ENCODE data around the gene TSHZ2. TPM values are rescaled to one million over a fixed set of nuclear protein-coding genes. Genes with fewer than 3 reads are reported as not detected.

TSHZ2 gene
- total and polyA plus RNA-seq, 2 of the 4 experiments (the other 2 are of a cell fraction), result under 0.01 to 0.02 TPM

DNA sequence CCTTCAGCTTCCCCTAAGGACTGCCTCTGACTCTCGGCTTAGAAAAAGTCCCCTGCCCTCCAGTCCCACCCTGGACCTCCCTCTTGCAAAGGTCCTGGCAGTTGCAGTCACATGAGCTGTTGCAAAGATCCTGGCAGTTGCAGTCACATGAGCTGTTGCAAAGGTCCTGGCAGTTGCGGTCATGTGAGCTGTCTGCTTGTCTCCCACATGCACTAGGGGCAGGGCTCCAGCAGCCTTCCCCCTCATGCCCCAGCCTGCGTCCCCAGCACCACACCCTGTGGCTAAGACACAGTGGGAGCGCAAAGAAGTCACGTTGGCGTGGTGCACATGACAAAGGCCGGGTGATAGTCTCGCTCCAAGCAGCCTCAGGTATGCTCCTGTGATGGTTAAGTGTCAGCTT is 538.5 kb downstream of the TSHZ2 start:
- CTCF ChIA-PET, result interaction anchor here (1.1 kb wide), 1 partner anchor 18 kb away, joined by 3 read pairs; no protein-coding TSS in a partner anchor
- H3K79me1 ChIP-seq (ENCODE audit: low read depth in 1 of 2, low read length in 2 of 2), result no peaks in the 10 kb centered on the region
- no peaks in the 10 kb centered on the region for H4K20me1 ChIP-seq (ENCODE audit: insufficient read depth, low read length)
- H3K4ac ChIP-seq (ENCODE audit: low read depth, low read length), result no peak overlapping the region
- H3K4me1 ChIP-seq (ENCODE audit: control insufficient read depth, insufficient read depth, low read length), result no peaks in the 10 kb centered on the region
- no peak overlapping the region for H3K23ac ChIP-seq (ENCODE audit: low read depth, low read length)
- no peaks in the 10 kb centered on the region for H3K9me3 ChIP-seq (ENCODE audit: control insufficient read depth, insufficient read depth, low read length)
- TF ChIP-seq, protein P1, sequence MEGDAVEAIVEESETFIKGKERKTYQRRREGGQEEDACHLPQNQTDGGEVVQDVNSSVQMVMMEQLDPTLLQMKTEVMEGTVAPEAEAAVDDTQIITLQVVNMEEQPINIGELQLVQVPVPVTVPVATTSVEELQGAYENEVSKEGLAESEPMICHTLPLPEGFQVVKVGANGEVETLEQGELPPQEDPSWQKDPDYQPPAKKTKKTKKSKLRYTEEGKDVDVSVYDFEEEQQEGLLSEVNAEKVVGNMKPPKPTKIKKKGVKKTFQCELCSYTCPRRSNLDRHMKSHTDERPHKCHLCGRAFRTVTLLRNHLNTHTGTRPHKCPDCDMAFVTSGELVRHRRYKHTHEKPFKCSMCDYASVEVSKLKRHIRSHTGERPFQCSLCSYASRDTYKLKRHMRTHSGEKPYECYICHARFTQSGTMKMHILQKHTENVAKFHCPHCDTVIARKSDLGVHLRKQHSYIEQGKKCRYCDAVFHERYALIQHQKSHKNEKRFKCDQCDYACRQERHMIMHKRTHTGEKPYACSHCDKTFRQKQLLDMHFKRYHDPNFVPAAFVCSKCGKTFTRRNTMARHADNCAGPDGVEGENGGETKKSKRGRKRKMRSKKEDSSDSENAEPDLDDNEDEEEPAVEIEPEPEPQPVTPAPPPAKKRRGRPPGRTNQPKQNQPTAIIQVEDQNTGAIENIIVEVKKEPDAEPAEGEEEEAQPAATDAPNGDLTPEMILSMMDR (conservative IDR thresholded peaks at IDR 0.05; ENCODE audit: low read depth, low read length), result no peak
- TF ChIP-seq MAFK (IDR thresholded peaks at IDR 0.05; ENCODE audit: low read depth, low read length) (no peak), MXI1 (IDR thresholded peaks at IDR 0.05; ENCODE audit: borderline replicate concordance, low read depth, low read length) (no peak), FOS (IDR thresholded peaks at IDR 0.05; ENCODE audit: low read depth, low read length) (no peak), CEBPB (IDR thresholded peaks at IDR 0.05; ENCODE audit: low read depth, low read length) (no peak), CHD1 (IDR thresholded peaks at IDR 0.05; ENCODE audit: low read depth, low read length) (no peak), BHLHE40 (IDR thresholded peaks at IDR 0.05; ENCODE audit: low read depth, low read length) (no peak), SMC3 (IDR thresholded peaks at IDR 0.05; ENCODE audit: low read depth, low read length) (no peak), NFE2L2 (IDR thresholded peaks at IDR 0.05; ENCODE audit: low read depth, low read length) (no peak)
- TF ChIP-seq, protein P2, sequence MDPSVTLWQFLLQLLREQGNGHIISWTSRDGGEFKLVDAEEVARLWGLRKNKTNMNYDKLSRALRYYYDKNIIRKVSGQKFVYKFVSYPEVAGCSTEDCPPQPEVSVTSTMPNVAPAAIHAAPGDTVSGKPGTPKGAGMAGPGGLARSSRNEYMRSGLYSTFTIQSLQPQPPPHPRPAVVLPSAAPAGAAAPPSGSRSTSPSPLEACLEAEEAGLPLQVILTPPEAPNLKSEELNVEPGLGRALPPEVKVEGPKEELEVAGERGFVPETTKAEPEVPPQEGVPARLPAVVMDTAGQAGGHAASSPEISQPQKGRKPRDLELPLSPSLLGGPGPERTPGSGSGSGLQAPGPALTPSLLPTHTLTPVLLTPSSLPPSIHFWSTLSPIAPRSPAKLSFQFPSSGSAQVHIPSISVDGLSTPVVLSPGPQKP (IDR thresholded peaks at IDR 0.05; ENCODE audit: borderline replicate concordance, low read depth, low read length), result no peak
- no peaks in the 10 kb centered on the region for H3K9me1 ChIP-seq (ENCODE audit: insufficient read depth, low read length)
- H2AK9ac ChIP-seq (replicated peaks; ENCODE audit: low read depth, low read length, poor library complexity), result no peak overlapping the region
- H2AK5ac ChIP-seq (ENCODE audit: low read depth, low read length), result no peak overlapping the region
- H2BK15ac ChIP-seq (ENCODE audit: low read depth, low read length), result no peak overlapping the region
- POLR2A ChIA-PET (ENCODE audit: unreplicated experiment), result no interaction called here
- in situ Hi-C loops (cut with MboI; ENCODE audit: low sequenced_read_pairs), result no loop called here
- no peak overlapping the region for H2BK120ac ChIP-seq (ENCODE audit: low read depth, low read length)
- no peak overlapping the region for H3K14ac ChIP-seq (replicated peaks; ENCODE audit: low read depth, low read length)
- BruUV-seq (replicated peaks), result no TSS peak
- H2BK5ac ChIP-seq (ENCODE audit: low read depth, low read length, poor library complexity, severe bottlenecking), result no peak overlapping the region
- intact Hi-C loops (cut with micrococcal nuclease), result no loop called here
- H4K5ac ChIP-seq (ENCODE audit: low read depth, low read length), result no peak overlapping the region
- no peaks in the 10 kb centered on the region for H3K36me3 ChIP-seq (ENCODE audit: control insufficient read depth, insufficient read depth, low read length)
- 90% methylated on average over 2 of the region's 8 CpGs; no CpG with 5 or more reads in 1 of the 2 experiments for WGBS, 2 experiments (ENCODE audit: extremely low coverage in 2 of 2, insufficient read length in 1 of 2)
- dilution Hi-C loops (cut with HindIII; ENCODE audit: low sequenced_read_pairs, unreplicated experiment), result no loop called here
- no peak overlapping the region for H3K4me2 ChIP-seq (ENCODE audit: low read depth, low read length)
- DNase-seq (no peak), ATAC-seq (ENCODE audit: low read depth) (no peak)
- H2AFZ ChIP-seq (replicated peaks; ENCODE audit: low read length, poor library complexity), result no peak overlapping the region
- no peak overlapping the region for H3K9ac ChIP-seq (ENCODE audit: low read depth, low read length)
- no peak overlapping the region for H3K27ac ChIP-seq (ENCODE audit: insufficient read depth, low read length)
- H3K27me3 ChIP-seq (ENCODE audit: control insufficient read depth, insufficient read depth, low read length), result no peaks in the 10 kb centered on the region; the same call in 1 of the 2 replicates
- no peak overlapping the region for H3K56ac ChIP-seq (ENCODE audit: extremely low read depth, insufficient read depth, low read length)
- no peak overlapping the region for H3K4me3 ChIP-seq (ENCODE audit: insufficient read depth, low read depth, low read length)
- no peak overlapping the region for H4K8ac ChIP-seq (ENCODE audit: low read depth in 2 of 2, low read length in 2 of 2)
- no peak overlapping the region for H2BK20ac ChIP-seq (ENCODE audit: low read depth, low read length)
- no peak overlapping the region for H4K91ac ChIP-seq (ENCODE audit: insufficient read depth, low read depth, low read length)
- no peak overlapping the region for H3K18ac ChIP-seq (ENCODE audit: low read depth, low read length)

Data from IMR-90 (cell line).